ENCODE results near the gene RPS2.

Gene RPS2

GRCh38 chr16:1961651-1962067 lies 3.0 kb downstream of the RPS2 start (continued):
- TF ChIP-seq ZNF335 (tag by site-specific recombination; conservative IDR thresholded peaks at IDR 0.05) (peak; percentile 34), ZNF133 (tag by site-specific recombination; IDR thresholded peaks at IDR 0.05) (no peak), ZNF311 (tag by site-specific recombination; IDR thresholded peaks at IDR 0.05; ENCODE audit: borderline replicate concordance) (no peak), EGR2 (tag by site-specific recombination; IDR thresholded peaks at IDR 0.05; ENCODE audit: low read depth) (no peak), ZNF610 (tag by site-specific recombination; IDR thresholded peaks at IDR 0.05; ENCODE audit: borderline replicate concordance) (no peak), ZBTB11 (tag by site-specific recombination; conservative IDR thresholded peaks at IDR 0.05; ENCODE audit: low read depth) (peak; percentile 36), ZNF221 (tag by site-specific recombination; IDR thresholded peaks at IDR 0.05; ENCODE audit: borderline replicate concordance) (no peak), OSR2 (tag by site-specific recombination; IDR thresholded peaks at IDR 0.05) (peak; percentile 63), ZNF24 (tag by site-specific recombination; IDR thresholded peaks at IDR 0.05) (0 out of 2 replicates have a peak, but pooled peaks have one; percentile 19), REPIN1 (tag by site-specific recombination; IDR thresholded peaks at IDR 0.05; ENCODE audit: low read depth) (no peak), MZF1 (tag by site-specific recombination; IDR thresholded peaks at IDR 0.05; ENCODE audit: borderline replicate concordance) (peak; percentile 28; the same call in 1 of the 2 replicates), ZNF473 (tag by site-specific recombination; IDR thresholded peaks at IDR 0.05) (no peak), TSHZ1 (tag by site-specific recombination; IDR thresholded peaks at IDR 0.05; ENCODE audit: borderline replicate concordance) (no peak), ZNF510 (tag by site-specific recombination; IDR thresholded peaks at IDR 0.05; ENCODE audit: insufficient replicate concordance) (no peak), ZNF248 (tag by site-specific recombination; IDR thresholded peaks at IDR 0.05) (no peak), SP3 (tag by site-specific recombination; IDR thresholded peaks at IDR 0.05) (no peak), ZNF664 (tag by site-specific recombination; IDR thresholded peaks at IDR 0.05) (no peak), ZNF18 (tag by site-specific recombination; IDR thresholded peaks at IDR 0.05) (peak; percentile 82), ZNF2 (tag by site-specific recombination; IDR thresholded peaks at IDR 0.05) (0 out of 2 replicates have a peak, but pooled peaks have one; percentile 10), ZBTB20 (tag by site-specific recombination; IDR thresholded peaks at IDR 0.05) (peak; percentile 78), ZNF366 (tag by site-specific recombination; conservative IDR thresholded peaks at IDR 0.05) (no peak), RBAK (tag by site-specific recombination; IDR thresholded peaks at IDR 0.05) (no peak), ZNF561 (tag by site-specific recombination; IDR thresholded peaks at IDR 0.05; ENCODE audit: borderline replicate concordance) (peak; percentile 39; the same call in 1 of the 2 replicates), GLIS2 (tag by site-specific recombination; IDR thresholded peaks at IDR 0.05) (peak; percentile 46), AEBP2 (tag by site-specific recombination; IDR thresholded peaks at IDR 0.05; ENCODE audit: borderline replicate concordance) (no peak), ZNF223 (tag by site-specific recombination; IDR thresholded peaks at IDR 0.05) (no peak), ZNF624 (tag by site-specific recombination; IDR thresholded peaks at IDR 0.05) (no peak), BCL11B (tag by site-specific recombination; IDR thresholded peaks at IDR 0.05; ENCODE audit: low read depth) (0 out of 2 replicates have a peak, but pooled peaks have one; percentile 45), KLF7 (tag by site-specific recombination; IDR thresholded peaks at IDR 0.05; ENCODE audit: borderline replicate concordance) (no peak)
